ENCODE data around the gene VAPB.

The VAPB gene

DNA sequence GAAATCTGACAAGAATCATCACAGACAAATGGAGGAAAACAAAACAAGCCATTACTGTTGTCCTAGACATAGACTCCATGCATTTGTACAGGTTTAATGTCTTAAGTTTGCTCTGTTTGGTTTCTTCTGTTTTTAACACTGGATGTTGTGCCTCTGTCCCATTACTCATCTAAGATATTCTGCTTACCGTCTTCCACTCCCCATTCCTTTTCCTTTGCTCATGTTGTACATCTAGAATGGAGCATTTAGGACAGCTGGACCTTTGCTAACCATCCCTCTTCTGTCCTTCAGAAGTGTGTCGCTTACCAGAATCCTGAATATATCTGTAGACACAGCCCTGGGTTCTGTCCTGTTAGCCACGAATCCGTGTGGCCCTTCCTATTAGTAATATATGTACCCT lies 44.3 kb upstream of the VAPB start:
- DNase-seq (ENCODE audit: low spot score) (no peak), ATAC-seq (ENCODE audit: low read depth) (peak; percentile 67)
- Histone ChIP-seq H3K4me3 (ENCODE audit: severe bottlenecking) (no peak overlapping the region), H3K9me3 (ENCODE audit: severe bottlenecking) (no peaks in the 10 kb centered on the region), H3K36me3 (ENCODE audit: low read depth) (peaks cover 45% of the 10 kb centered on the region), H3K27me3 (ENCODE audit: insufficient read depth, poor library complexity, severe bottlenecking) (no peaks in the 10 kb centered on the region), H3K4me1 (ENCODE audit: insufficient read depth, poor library complexity, severe bottlenecking) (peaks cover 60% of the 10 kb centered on the region), H3K27ac (ENCODE audit: poor library complexity, severe bottlenecking) (peak overlapping the region; percentile 99)
- TF ChIP-seq, protein P1, sequence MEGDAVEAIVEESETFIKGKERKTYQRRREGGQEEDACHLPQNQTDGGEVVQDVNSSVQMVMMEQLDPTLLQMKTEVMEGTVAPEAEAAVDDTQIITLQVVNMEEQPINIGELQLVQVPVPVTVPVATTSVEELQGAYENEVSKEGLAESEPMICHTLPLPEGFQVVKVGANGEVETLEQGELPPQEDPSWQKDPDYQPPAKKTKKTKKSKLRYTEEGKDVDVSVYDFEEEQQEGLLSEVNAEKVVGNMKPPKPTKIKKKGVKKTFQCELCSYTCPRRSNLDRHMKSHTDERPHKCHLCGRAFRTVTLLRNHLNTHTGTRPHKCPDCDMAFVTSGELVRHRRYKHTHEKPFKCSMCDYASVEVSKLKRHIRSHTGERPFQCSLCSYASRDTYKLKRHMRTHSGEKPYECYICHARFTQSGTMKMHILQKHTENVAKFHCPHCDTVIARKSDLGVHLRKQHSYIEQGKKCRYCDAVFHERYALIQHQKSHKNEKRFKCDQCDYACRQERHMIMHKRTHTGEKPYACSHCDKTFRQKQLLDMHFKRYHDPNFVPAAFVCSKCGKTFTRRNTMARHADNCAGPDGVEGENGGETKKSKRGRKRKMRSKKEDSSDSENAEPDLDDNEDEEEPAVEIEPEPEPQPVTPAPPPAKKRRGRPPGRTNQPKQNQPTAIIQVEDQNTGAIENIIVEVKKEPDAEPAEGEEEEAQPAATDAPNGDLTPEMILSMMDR (IDR thresholded peaks at IDR 0.05; ENCODE audit: poor library complexity, severe bottlenecking), result no peak

DNA sequence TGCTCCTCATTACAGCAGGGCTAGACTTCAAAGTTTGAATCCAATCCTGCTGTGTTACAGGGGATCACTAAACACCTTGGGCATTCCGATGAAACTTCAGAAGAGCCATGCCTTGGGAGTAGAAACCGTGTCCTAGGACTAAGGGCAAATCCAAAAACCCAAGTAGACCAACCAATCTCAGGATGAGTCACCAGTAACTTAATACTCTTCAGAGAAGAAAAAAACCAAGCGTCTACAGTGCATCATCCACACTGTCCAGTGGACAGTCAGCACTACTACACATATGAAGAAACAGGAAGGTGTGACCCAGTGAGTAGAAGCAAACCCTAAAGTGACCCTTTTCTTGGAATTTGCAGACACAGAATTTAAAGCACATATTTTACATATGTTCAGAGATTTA lies 39.5 kb upstream of the VAPB start:
- ATAC-seq (ENCODE audit: low read depth) (peak; percentile 96), DNase-seq (ENCODE audit: low spot score) (no peak)
- Histone ChIP-seq H3K27ac (ENCODE audit: poor library complexity, severe bottlenecking) (peak overlapping the region; percentile 3), H3K36me3 (ENCODE audit: low read depth) (peaks cover 70% of the 10 kb centered on the region), H3K4me3 (ENCODE audit: severe bottlenecking) (no peak overlapping the region), H3K9me3 (ENCODE audit: severe bottlenecking) (no peaks in the 10 kb centered on the region), H3K4me1 (ENCODE audit: insufficient read depth, poor library complexity, severe bottlenecking) (peaks cover 20% of the 10 kb centered on the region), H3K27me3 (ENCODE audit: insufficient read depth, poor library complexity, severe bottlenecking) (no peaks in the 10 kb centered on the region)
- TF ChIP-seq, protein P1 (IDR thresholded peaks at IDR 0.05; ENCODE audit: poor library complexity, severe bottlenecking), result peak; percentile 53

DNA sequence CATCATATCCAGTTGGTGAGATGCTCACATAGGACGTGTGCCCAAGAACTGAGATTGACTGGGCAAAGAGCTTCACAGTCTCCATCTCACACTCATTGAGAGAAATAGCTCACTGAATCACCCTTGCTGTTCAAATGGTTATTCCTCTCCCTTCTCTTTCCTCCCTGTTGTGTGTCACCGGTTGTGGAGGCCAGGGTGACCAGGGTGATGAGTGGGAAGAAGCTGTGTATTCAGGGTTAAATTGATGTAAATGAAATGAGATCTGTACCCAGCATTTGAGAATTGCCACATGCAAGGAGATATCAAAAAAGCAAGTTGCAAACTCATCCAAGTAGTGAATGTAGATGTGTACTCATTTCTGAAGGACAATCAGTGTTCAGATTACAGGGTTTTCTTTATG lies 36.6 kb upstream of the VAPB start:
- TF ChIP-seq, protein P1 (IDR thresholded peaks at IDR 0.05; ENCODE audit: poor library complexity, severe bottlenecking), result no peak
- DNase-seq (ENCODE audit: low spot score) (no peak), ATAC-seq (ENCODE audit: low read depth) (no peak)
- Histone ChIP-seq H3K27ac (ENCODE audit: poor library complexity, severe bottlenecking) (no peak overlapping the region), H3K27me3 (ENCODE audit: insufficient read depth, poor library complexity, severe bottlenecking) (no peaks in the 10 kb centered on the region), H3K4me3 (ENCODE audit: severe bottlenecking) (no peak overlapping the region), H3K9me3 (ENCODE audit: severe bottlenecking) (no peaks in the 10 kb centered on the region), H3K36me3 (ENCODE audit: low read depth) (peaks cover 69% of the 10 kb centered on the region), H3K4me1 (ENCODE audit: insufficient read depth, poor library complexity, severe bottlenecking) (peaks cover 15% of the 10 kb centered on the region)

DNA sequence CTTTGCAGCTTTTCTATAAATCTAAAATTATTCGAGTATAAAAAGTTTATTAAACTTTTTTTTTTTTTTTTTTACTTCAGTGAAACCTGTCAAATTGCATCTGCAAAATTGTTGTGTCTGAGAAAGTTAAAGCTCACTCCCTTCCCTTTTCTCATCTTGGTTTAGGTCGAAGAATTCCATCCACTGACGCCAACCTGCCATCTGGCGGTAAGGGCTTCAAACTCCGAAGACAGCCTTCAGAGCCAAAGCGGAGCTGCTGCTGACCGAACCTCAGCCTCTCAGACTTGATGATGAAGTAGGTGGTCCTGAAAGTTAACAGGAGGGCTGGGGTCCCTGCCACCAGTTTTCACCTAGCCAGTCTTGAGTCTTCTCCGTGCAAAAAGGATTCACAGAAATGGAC lies 29.6 kb upstream of the VAPB start:
- ATAC-seq (ENCODE audit: low read depth), result no peak
- TF ChIP-seq, protein P1 (IDR thresholded peaks at IDR 0.05; ENCODE audit: poor library complexity, severe bottlenecking), result no peak
- H3K36me3 ChIP-seq (ENCODE audit: low read depth), result peaks cover 90% of the 10 kb centered on the region

DNA sequence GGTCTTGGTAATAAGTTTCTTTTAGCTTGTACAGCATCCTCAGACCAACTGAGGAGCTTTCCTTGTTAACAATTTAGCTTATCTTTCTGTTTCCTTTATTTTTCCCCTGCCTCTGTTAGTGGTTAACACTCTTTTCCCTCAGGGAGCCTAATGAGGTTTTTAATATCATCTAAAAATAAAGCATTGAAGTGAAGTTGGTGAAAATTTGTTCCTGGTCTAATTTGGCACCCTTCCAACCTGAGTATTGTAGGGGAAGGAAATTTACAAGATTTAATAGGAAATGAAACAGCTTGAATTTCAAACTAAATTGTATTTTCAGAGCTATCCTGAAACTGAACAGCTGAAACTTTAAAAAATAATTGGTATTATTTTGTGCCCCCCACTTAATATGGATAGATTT lies 28.1 kb upstream of the VAPB start:
- TF ChIP-seq, protein P1 (IDR thresholded peaks at IDR 0.05; ENCODE audit: poor library complexity, severe bottlenecking), result no peak
- ATAC-seq (ENCODE audit: low read depth), result no peak
- Histone ChIP-seq H3K9me3 (ENCODE audit: severe bottlenecking) (no peaks in the 10 kb centered on the region), H3K4me1 (ENCODE audit: insufficient read depth, poor library complexity, severe bottlenecking) (no peaks in the 10 kb centered on the region), H3K27me3 (ENCODE audit: insufficient read depth, poor library complexity, severe bottlenecking) (no peaks in the 10 kb centered on the region), H3K36me3 (ENCODE audit: low read depth) (peaks cover 82% of the 10 kb centered on the region), H3K27ac (ENCODE audit: poor library complexity, severe bottlenecking) (no peak overlapping the region), H3K4me3 (ENCODE audit: severe bottlenecking) (no peak overlapping the region)
- DNase-seq (ENCODE audit: low spot score), result no peak

More for the DNA sequence above, 29.6 kb upstream of the VAPB start:
- Histone ChIP-seq H3K9me3 (ENCODE audit: severe bottlenecking) (no peaks in the 10 kb centered on the region), H3K4me3 (ENCODE audit: severe bottlenecking) (no peak overlapping the region), H3K27ac (ENCODE audit: poor library complexity, severe bottlenecking) (no peak overlapping the region), H3K4me1 (ENCODE audit: insufficient read depth, poor library complexity, severe bottlenecking) (no peaks in the 10 kb centered on the region), H3K27me3 (ENCODE audit: insufficient read depth, poor library complexity, severe bottlenecking) (no peaks in the 10 kb centered on the region)
- no peak for DNase-seq (ENCODE audit: low spot score)

Data from RWPE2 (cell line).